HG03159 (cell line): Measurements from ENCODE around the gene ACAA1.

Experiments used
- ATAC-seq: cut with Tn5 transposase; IDR thresholded peaks from one replicate; pipeline ENCODE4 v1.9.1; 2021; ENCODE audit warnings: mild to moderate bottlenecking, moderate library complexity; ENCODE audit not compliant: unreplicated experiment

ACAA1 gene

DNA sequence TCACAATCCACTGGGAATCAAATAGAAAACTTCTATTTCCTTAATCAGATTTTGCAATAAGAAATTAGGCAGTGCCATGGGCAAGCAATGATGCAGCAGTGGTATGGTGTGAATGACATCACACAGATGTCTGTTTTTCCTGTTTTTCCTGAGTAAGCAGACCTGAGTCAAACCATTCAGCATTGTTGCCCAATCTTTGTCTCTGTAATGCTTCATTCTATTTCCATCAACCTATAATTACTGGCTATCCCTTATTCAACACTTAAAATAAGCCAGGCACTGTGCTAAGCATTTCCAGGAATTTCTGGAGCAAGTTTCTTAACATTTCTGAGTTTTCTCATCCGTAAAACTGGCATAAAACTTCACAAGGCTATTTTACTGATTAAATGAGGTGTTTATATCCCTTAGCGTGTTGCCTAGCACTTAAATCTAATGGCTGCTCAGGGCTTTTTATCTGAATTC lies 17.1 kb upstream of the ACAA1 start:
- no peak for ATAC-seq

DNA sequence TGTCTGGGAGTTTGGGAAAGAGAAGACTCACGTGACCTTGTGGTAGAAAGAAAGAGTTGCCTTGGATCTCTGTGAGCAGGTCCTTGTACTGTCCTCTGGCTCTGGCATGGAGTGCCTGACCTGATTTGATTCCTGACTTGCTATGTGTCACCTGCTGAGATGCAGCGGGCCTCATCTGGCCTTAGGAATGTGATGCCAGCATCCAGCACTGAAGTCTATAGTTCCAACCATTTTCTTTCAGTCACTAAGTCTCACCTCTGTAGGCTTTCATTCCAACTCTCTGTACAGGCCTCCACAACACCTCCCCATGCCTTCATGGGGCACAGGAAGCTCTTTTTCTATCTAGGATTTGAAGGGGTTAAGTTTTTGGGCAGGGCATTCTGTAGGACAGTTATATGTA lies 16.3 kb upstream of the ACAA1 start:
- ATAC-seq = no peak

GRCh38 chr3:38152609-38153008 lies 15.7 kb upstream of the ACAA1 start:
- ATAC-seq = no peak

- ATAC-seq = peak; percentile 59
Observed at GRCh38 chr3:38151667-38152265, 14.8 kb upstream of the ACAA1 start.

GRCh38 chr3:38150780-38151528 lies 14.0 kb upstream of the ACAA1 start:
- no peak for ATAC-seq

DNA sequence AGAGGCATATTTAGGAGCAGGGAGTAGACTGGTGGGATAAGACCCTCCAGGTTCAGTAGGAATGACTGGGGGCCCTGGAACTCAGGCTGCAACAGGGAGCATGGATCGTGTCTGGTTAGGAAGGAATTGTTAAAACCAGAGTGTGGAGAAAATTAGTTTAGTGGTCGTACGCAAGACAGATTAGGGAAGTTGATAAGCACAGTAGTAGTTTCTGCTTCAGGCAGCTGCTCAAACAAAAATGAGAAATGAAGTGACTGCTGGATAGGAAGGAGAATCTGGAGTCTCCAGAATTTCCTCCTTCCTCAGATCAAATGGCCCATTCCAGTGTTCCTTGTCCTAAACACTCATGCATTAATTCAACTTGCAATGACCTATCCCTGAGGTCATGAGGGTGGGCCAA lies 12.8 kb upstream of the ACAA1 start:
- no peak for ATAC-seq

- ATAC-seq = no peak
Observed at GRCh38 chr3:38148311-38148882, 11.5 kb upstream of the ACAA1 start.

DNA sequence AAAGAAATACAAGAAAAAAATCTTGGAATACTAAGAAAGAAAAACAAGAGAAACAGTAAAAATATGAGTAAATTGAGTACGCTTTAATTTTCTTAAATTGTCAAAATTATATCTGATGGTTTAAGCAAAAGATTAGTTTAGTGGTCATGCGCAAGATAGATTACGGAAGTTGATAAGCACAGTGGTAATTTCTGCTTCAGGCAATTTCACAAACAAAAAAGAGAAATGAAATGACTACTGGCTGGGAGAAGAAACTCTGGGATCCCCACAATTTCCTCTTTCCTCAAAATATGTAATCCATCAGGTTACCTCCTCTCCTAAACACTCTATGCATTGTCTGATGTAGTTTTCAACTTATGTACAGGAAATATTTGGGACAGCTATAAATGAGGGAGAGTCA lies 10.5 kb upstream of the ACAA1 start:
- ATAC-seq = no peak

GRCh38 chr3:38146504-38146903 lies 9.6 kb upstream of the ACAA1 start:
- no peak for ATAC-seq

GRCh38 chr3:38143511-38143910 lies 6.6 kb upstream of the ACAA1 start:
- ATAC-seq = no peak

DNA sequence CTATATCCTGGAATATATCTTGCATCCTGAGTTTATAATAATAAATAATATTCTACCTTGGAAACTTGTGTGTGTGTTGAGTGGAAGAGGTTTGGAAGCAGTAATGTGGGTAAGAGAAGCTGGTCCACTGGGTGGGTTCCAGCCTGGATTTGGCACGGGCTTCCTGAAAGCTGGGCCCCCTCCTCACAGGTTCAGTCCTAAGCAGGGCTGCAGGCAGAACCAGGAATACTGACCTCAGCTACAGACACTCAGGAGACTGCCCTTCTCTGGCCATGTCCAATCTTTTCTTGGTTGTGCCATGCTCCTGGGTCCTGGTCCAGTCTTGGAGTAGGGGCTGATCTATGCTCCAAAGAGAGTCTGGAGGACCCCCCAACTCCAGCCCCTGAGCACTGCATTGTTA lies 6.0 kb upstream of the ACAA1 start:
- no peak for ATAC-seq

DNA sequence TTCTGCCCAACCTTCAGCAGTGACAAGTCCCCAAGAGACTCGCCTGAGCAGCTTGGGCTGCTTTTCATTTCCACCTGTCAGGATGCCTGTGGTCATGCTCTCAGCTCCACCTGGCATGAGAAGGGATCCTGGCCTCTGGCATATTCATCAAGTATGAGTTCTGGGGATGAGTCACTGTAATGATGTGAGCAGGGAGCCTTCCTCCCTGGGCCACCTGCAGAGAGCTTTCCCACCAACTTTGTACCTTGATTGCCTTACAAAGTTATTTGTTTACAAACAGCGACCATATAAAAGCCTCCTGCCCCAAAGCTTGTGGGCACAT lies 5.0 kb upstream of the ACAA1 start:
- no peak for ATAC-seq

DNA sequence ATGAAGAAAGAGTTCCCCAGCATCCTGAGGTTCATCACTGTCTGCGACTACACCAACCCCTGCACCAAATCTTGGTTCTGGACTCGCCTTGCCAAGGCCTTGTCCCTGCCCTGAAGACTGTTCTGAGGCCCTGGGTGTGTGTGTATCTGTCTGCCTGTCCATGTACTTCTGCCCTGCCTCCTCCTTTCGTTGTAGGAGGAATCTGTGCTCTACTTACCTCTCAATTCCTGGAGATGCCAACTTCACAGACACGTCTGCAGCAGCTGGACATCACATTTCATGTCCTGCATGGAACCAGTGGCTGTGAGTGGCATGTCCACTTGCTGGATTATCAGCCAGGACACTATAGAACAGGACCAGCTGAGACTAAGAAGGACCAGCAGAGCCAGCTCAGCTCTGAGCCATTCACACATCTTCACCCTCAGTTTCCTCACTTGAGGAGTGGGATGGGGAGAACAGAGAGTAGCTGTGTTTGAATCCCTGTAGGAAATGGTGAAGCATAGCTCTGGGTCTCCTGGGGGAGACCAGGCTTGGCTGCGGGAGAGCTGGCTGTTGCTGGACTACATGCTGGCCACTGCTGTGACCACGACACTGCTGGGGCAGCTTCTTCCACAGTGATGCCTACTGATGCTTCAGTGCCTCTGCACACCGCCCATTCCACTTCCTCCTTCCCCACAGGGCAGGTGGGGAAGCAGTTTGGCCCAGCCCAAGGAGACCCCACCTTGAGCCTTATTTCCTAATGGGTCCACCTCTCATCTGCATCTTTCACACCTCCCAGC lies 4.4 kb upstream of the ACAA1 start:
- no peak for ATAC-seq

DNA sequence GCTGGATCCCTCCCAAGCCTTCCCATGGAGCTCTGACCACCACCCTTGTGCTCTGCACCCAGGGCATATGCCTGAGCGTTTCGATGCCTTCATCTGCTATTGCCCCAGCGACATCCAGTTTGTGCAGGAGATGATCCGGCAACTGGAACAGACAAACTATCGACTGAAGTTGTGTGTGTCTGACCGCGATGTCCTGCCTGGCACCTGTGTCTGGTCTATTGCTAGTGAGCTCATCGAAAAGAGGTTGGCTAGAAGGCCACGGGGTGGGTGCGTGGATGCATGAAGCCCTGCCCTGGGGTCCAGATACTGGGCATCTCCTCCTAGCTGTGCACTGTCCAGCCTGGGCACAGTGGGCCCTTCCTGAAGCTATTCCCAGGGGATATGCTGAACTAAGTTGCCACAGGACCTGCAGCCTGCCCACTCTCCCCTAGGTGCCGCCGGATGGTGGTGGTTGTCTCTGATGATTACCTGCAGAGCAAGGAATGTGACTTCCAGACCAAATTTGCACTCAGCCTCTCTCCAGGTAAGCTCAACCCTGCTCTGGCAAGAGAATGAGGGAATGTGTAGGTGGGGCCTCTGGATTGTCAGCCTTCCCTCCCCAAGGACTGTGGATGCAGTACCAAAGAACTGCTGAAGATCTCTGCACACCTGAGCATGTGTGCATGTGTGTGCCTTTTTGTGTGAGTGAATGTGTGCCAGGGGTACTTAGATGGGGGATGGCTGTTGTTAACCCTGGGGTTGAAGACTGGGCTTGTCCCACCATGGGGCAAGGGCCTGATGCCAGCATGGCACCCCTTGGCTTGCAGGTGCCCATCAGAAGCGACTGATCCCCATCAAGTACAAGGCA lies 3.6 kb upstream of the ACAA1 start:
- no peak for ATAC-seq

GRCh38 chr3:38139652-38140051 lies 2.7 kb upstream of the ACAA1 start:
- ATAC-seq = no peak

DNA sequence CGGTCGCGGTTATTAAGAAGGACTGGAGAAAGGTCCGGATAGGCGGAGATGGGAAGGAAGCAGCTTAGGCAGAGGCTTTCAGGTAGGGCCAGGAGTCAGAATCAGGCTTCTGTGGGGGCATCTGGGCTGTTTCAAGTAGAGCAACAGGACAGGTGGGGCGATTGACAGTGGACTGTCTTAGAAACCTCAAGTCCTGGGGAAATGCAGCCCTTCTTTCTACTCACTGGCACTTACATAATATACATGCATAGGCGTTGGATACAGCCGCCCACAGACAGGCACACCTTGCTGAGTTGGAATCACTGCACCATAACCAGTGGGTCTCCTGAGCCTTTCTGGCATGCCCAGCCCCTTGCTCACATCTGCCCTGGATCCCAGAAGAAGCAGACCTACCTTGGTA lies 2.3 kb upstream of the ACAA1 start:
- no peak for ATAC-seq

GRCh38 chr3:38138349-38139190 lies 1.6 kb upstream of the ACAA1 start, which contains the start of gene MYD88:
Gene MYD88 (plus strand): TSS chr3:38138661. CDS start chr3:38138701, 40 bp downstream.
- peak; percentile 46 for ATAC-seq

- ATAC-seq = no peak
Observed at GRCh38 chr3:38137615-38138348, 855 bp upstream of the ACAA1 start.

DNA sequence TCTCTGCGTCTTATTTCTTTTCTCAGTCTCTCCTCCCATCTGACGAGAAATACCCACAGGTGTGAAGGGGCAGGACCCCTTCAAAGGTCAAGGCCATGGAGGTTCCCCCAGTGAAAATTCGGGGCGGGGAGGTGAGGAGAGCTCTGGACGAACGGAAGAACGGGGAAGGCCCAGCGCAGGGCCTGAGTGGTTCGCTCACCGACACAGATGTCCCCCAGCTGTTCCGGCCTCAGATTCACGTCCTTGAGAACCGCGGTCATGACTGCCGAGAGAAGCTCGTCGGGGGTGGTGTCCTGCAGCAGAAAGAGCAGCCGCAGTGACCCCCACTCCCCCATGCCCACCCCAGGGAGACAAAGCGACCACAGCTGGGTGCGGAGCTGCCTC lies 542 bp downstream of the ACAA1 start:
- no peak for ATAC-seq
